Subcutaneous abdominal adipose tissue (tissue), 5 donors: ENCODE results near the gene MAN1A1.

ENCODE experiments used
- H3K27ac ChIP-seq: one replicate; pipeline ENCODE4 v1.7.0; 2013; ENCODE audit warnings: low read depth, mild to moderate bottlenecking, inconsistent platforms, low read length, moderate library complexity
- H3K27me3 ChIP-seq, 5 donors: one replicate each; pipeline ENCODE4 v1.7.0; 2013; ENCODE audit warnings: low read length in 5 of 5, inconsistent platforms in 1 of 5; ENCODE audit not compliant: control insufficient read depth in 5 of 5, insufficient read depth in 4 of 5
- H3K36me3 ChIP-seq, 5 donors: one replicate each; pipeline ENCODE4 v1.7.0; 2013; ENCODE audit warnings: low read length in 5 of 5; ENCODE audit not compliant: control insufficient read depth in 5 of 5, insufficient read depth in 5 of 5
- H3K4me1 ChIP-seq, 5 donors: one replicate each; pipeline ENCODE4 v1.7.0; 2013; ENCODE audit warnings: low read length in 5 of 5, mild to moderate bottlenecking in 3 of 5, moderate library complexity in 1 of 5; ENCODE audit not compliant: control insufficient read depth in 5 of 5, insufficient read depth in 5 of 5
- H3K4me3 ChIP-seq, 5 donors: one replicate each; pipeline ENCODE4 v1.7.0; 2013; ENCODE audit warnings: low read length in 5 of 5, low read depth in 1 of 5
- H3K9ac ChIP-seq, 5 donors: one replicate each; pipeline ENCODE4 v1.7.0; 2013; ENCODE audit warnings: low read length in 5 of 5, mild to moderate bottlenecking in 4 of 5, moderate library complexity in 3 of 5
- H3K9me3 ChIP-seq, 5 donors: one replicate each; pipeline ENCODE4 v1.7.0; 2013; ENCODE audit warnings: low read length in 5 of 5; ENCODE audit not compliant: control insufficient read depth in 5 of 5
- donor health status: healthy.
- donor health status: healthy.
- donor health status: healthy.
- donor health status: healthy.
- donor health status: healthy.

The MAN1A1 gene

GRCh38 chr6:119267126-119267905, 82.2 kb downstream of the MAN1A1 start:
- Histone ChIP-seq H3K36me3 (peaks cover 6 to 18% (median 11%) of the 10 kb centered on the region in 5 donors), H3K9ac (no peak overlapping the region), H3K9me3 (peaks cover 0 to 8% (median 3%) of the 10 kb centered on the region in 5 donors), H3K4me3 (no peak overlapping the region), H3K27me3 (no peaks in the 10 kb centered on the region), H3K4me1 (no peaks in the 10 kb centered on the region), H3K27ac (no peak overlapping the region)

- peaks cover 3 to 18% (median 11%) of the 10 kb centered on the region in 5 donors for H3K36me3 ChIP-seq
Measured at GRCh38 chr6:119264854-119265397, 84.6 kb downstream of the MAN1A1 start.

GRCh38 chr6:119262612-119263011, 86.9 kb downstream of the MAN1A1 start:
- Histone ChIP-seq H3K4me3 (no peak overlapping the region), H3K36me3 (peaks cover 0 to 3% (median 0%) of the 10 kb centered on the region in 5 donors), H3K9me3 (no peaks in the 10 kb centered on the region), H3K4me1 (peaks cover 0 to 12% (median 4%) of the 10 kb centered on the region in 5 donors), H3K27ac (peak overlapping the region; percentile 77), H3K9ac (no peak overlapping the region), H3K27me3 (no peaks in the 10 kb centered on the region)

More at GRCh38 chr6:119264854-119265397, 84.6 kb downstream of the MAN1A1 start:
- Histone ChIP-seq H3K9ac (no peak overlapping the region), H3K4me3 (no peak overlapping the region), H3K27me3 (no peaks in the 10 kb centered on the region), H3K9me3 (no peaks in the 10 kb centered on the region), H3K27ac (no peak overlapping the region), H3K4me1 (peaks cover 0 to 12% (median 4%) of the 10 kb centered on the region in 5 donors)

GRCh38 chr6:119261944-119262284, 87.6 kb downstream of the MAN1A1 start:
- H3K27ac ChIP-seq, result peak overlapping the region; percentile 77
- H3K4me3 ChIP-seq, result no peak overlapping the region
- H3K36me3 ChIP-seq, result peaks cover 0 to 7% (median 0%) of the 10 kb centered on the region in 5 donors
- H3K9ac ChIP-seq, result no peak overlapping the region
- H3K4me1 ChIP-seq, result peaks cover 0 to 12% (median 4%) of the 10 kb centered on the region in 5 donors
- H3K27me3 ChIP-seq, result no peaks in the 10 kb centered on the region
- H3K9me3 ChIP-seq, result no peaks in the 10 kb centered on the region

- H3K27me3 ChIP-seq, result no peaks in the 10 kb centered on the region
- peaks cover 0 to 10% (median 0%) of the 10 kb centered on the region in 5 donors for H3K36me3 ChIP-seq
- H3K9me3 ChIP-seq, result no peaks in the 10 kb centered on the region
- no peak overlapping the region for H3K4me3 ChIP-seq
- H3K27ac ChIP-seq, result no peak overlapping the region
- peaks cover 0 to 12% (median 4%) of the 10 kb centered on the region in 5 donors for H3K4me1 ChIP-seq
- no peak overlapping the region for H3K9ac ChIP-seq
Measured at GRCh38 chr6:119259027-119259426, 90.5 kb downstream of the MAN1A1 start.

GRCh38 chr6:119257726-119258125, 91.8 kb downstream of the MAN1A1 start:
- no peaks in the 10 kb centered on the region for H3K27me3 ChIP-seq
- H3K9ac ChIP-seq, result no peak overlapping the region
- H3K27ac ChIP-seq, result no peak overlapping the region
- no peaks in the 10 kb centered on the region for H3K9me3 ChIP-seq
- H3K36me3 ChIP-seq, result peaks cover 0 to 13% (median 0%) of the 10 kb centered on the region in 5 donors
- peaks cover 0 to 12% (median 4%) of the 10 kb centered on the region in 5 donors for H3K4me1 ChIP-seq
- H3K4me3 ChIP-seq, result no peak overlapping the region

GRCh38 chr6:119256978-119257462, 92.5 kb downstream of the MAN1A1 start:
- no peak overlapping the region for H3K9ac ChIP-seq
- no peak overlapping the region for H3K4me3 ChIP-seq
- H3K27me3 ChIP-seq, result no peaks in the 10 kb centered on the region
- no peak overlapping the region for H3K27ac ChIP-seq
- no peaks in the 10 kb centered on the region for H3K9me3 ChIP-seq
- peaks cover 0 to 12% (median 4%) of the 10 kb centered on the region in 5 donors for H3K4me1 ChIP-seq
- H3K36me3 ChIP-seq, result peaks cover 0 to 10% (median 0%) of the 10 kb centered on the region in 5 donors

GRCh38 chr6:119256392-119256791, 93.2 kb downstream of the MAN1A1 start:
- Histone ChIP-seq H3K27me3 (no peaks in the 10 kb centered on the region), H3K27ac (no peak overlapping the region), H3K9me3 (no peaks in the 10 kb centered on the region), H3K36me3 (peaks cover 0 to 10% (median 0%) of the 10 kb centered on the region in 5 donors), H3K4me1 (peaks cover 0 to 9% (median 4%) of the 10 kb centered on the region in 5 donors), H3K4me3 (no peak overlapping the region), H3K9ac (no peak overlapping the region)

- peaks cover 0 to 10% (median 0%) of the 10 kb centered on the region in 5 donors for H3K36me3 ChIP-seq
- H3K27ac ChIP-seq, result no peak overlapping the region
- peaks cover 0 to 6% (median 4%) of the 10 kb centered on the region in 5 donors for H3K4me1 ChIP-seq
- no peaks in the 10 kb centered on the region for H3K9me3 ChIP-seq
- H3K4me3 ChIP-seq, result no peak overlapping the region
- H3K9ac ChIP-seq, result no peak overlapping the region
- no peaks in the 10 kb centered on the region for H3K27me3 ChIP-seq
Measured at GRCh38 chr6:119255492-119255891, 94.1 kb downstream of the MAN1A1 start.

- peaks cover 0 to 7% (median 3%) of the 10 kb centered on the region in 5 donors for H3K4me1 ChIP-seq
- no peaks in the 10 kb centered on the region for H3K9me3 ChIP-seq
- no peaks in the 10 kb centered on the region for H3K27me3 ChIP-seq
- H3K27ac ChIP-seq, result no peak overlapping the region
- peaks cover 18 to 35% (median 23%) of the 10 kb centered on the region in 5 donors for H3K36me3 ChIP-seq
- no peak overlapping the region for H3K9ac ChIP-seq
- H3K4me3 ChIP-seq, result no peak overlapping the region
Measured at GRCh38 chr6:119250036-119250435, 99.5 kb downstream of the MAN1A1 start.
